Keratinocyte (primary cell): Measurements from ENCODE around the gene IRAK2. TPM values are rescaled to one million over a fixed set of nuclear protein-coding genes. Genes with fewer than 3 reads are reported as not detected.

Experiments used
- DNase-seq: peaks from one replicate; pipeline ENCODE4 v3.0.0-alpha.2; 2011; ENCODE audit warnings: low read depth, missing footprints, low spot score
- FAIRE-seq: peaks from 2 replicates; lab custom pipeline; 2011; peaks lifted over from hg19 to GRCh38; lab: Jason Lieb, UNC
- H2AFZ ChIP-seq: 2 replicates; pipeline ENCODE4 v1.6.0; 2012; ENCODE audit warnings: low read length, control low read depth, inconsistent platforms; ENCODE audit not compliant: control insufficient read depth
- H3K27ac ChIP-seq: 2 replicates; pipeline ENCODE4 v1.5.1; 2011; ENCODE audit warnings: low read length; ENCODE audit not compliant: control insufficient read depth, insufficient read depth
- H3K27me3 ChIP-seq: 3 replicates; pipeline ENCODE4 v1.6.0; 2011; ENCODE audit warnings: low read length; ENCODE audit not compliant: control insufficient read depth, insufficient read depth; ENCODE audit errors: extremely low read depth
- H3K36me3 ChIP-seq, 2 experiments: 2 replicates in 1 of 2; 3 replicates in 1 of 2; pipeline ENCODE4 v1.5.1; 2011; ENCODE audit warnings: low read length in 2 of 2, mild to moderate bottlenecking in 1 of 2; ENCODE audit not compliant: control insufficient read depth in 2 of 2, insufficient read depth in 2 of 2; ENCODE audit errors: extremely low read depth in 1 of 2
- H3K4me1 ChIP-seq: 3 replicates; pipeline ENCODE4 v1.5.1; 2011; ENCODE audit warnings: low read length; ENCODE audit not compliant: control insufficient read depth, insufficient read depth; ENCODE audit errors: extremely low read depth
- H3K4me2 ChIP-seq: 3 replicates; pipeline ENCODE4 v1.6.0; 2011; ENCODE audit warnings: low read depth, low read length; ENCODE audit not compliant: control insufficient read depth, insufficient read depth; ENCODE audit errors: extremely low read depth
- H3K4me3 ChIP-seq, 3 experiments: fragments of 200-600 bp in 1 of 3; sonication (generic) in 1 of 3; 2 replicates in 2 of 3; 3 replicates in 1 of 3; pipeline ENCODE4 v1.5.1; 2011 to 2016; ENCODE audit warnings: low read length in 3 of 3, mild to moderate bottlenecking in 3 of 3, control low read depth in 2 of 3, inconsistent platforms in 1 of 3, low read depth in 1 of 3, mixed read lengths in 1 of 3, mixed run types in 1 of 3, moderate library complexity in 1 of 3; ENCODE audit not compliant: control insufficient read depth in 2 of 3, insufficient read depth in 2 of 3; ENCODE audit errors: extremely low read depth in 1 of 3
- H3K79me2 ChIP-seq: 2 replicates; pipeline ENCODE4 v1.6.0; 2012; ENCODE audit warnings: low read length; ENCODE audit not compliant: control insufficient read depth, insufficient read depth
- H3K9ac ChIP-seq: 3 replicates; pipeline ENCODE4 v1.6.0; 2011; ENCODE audit warnings: low read length; ENCODE audit not compliant: control insufficient read depth, insufficient read depth; ENCODE audit errors: extremely low read depth
- H3K9me1 ChIP-seq: 3 replicates; pipeline ENCODE4 v1.6.0; 2011; ENCODE audit warnings: low read length; ENCODE audit not compliant: control insufficient read depth, insufficient read depth; ENCODE audit errors: extremely low read depth
- H3K9me3 ChIP-seq: 2 replicates; pipeline ENCODE4 v1.5.1; 2012; ENCODE audit warnings: low read depth, low read length; ENCODE audit not compliant: control insufficient read depth
- H4K20me1 ChIP-seq: 3 replicates; pipeline ENCODE4 v1.6.0; 2011; ENCODE audit warnings: low read length; ENCODE audit not compliant: control insufficient read depth, insufficient read depth; ENCODE audit errors: extremely low read depth
- EZH2 ChIP-seq: IDR thresholded peaks from one replicate; pipeline ENCODE4 v1.6.1; 2012; ENCODE audit warnings: inconsistent platforms, mild to moderate bottlenecking, low read length, moderate library complexity
- dilution Hi-C: fragments of 300-500 bp; cut with MboI; formaldehyde crosslinking; loops from one replicate; pipeline ENCODE4 v1.7.0; 2020; ENCODE audit warnings: low sequenced_read_pairs; ENCODE audit not compliant: extremely low pct_ligation_motif_present
- polyA plus RNA-seq, 5 experiments: library from polyadenylated mRNA; depleted of rRNA in 3 of 5; stranded (reverse) in 3 of 5; stranded (forward) in 1 of 5; unstranded in 1 of 5; fragments of >200 nt; gene quantifications; 1 replicate in 1 of 5; 2 replicates in 3 of 5; 3 replicates in 1 of 5; pipeline versions ENCODE4 v1.2.1 to v1.2.3, GENCODE V29; 2011 to 2012; ENCODE audit warnings: missing spikeins in 2 of 5, low read depth in 1 of 5, low replicate concordance in 1 of 5
- TF ChIP-seq, protein P1 (sequence below), 3 experiments: IDR thresholded peaks in 1 of 3; conservative IDR thresholded peaks in 1 of 3; optimal IDR thresholded peaks in 1 of 3; 2 replicates in 2 of 3; 3 replicates in 1 of 3; pipeline versions ENCODE3 to v1.5.1; 2011; ENCODE audit warnings: low read length in 3 of 3, mild to moderate bottlenecking in 3 of 3, moderate library complexity in 2 of 3, control low read depth in 1 of 3, inconsistent platforms in 1 of 3; ENCODE audit not compliant: insufficient read depth in 2 of 3; ENCODE audit errors: extremely low read depth in 1 of 3

The IRAK2 gene
- polyA plus RNA-seq, 1 donor (not counting 4 experiments of a cell fraction or from before 2014, with no cell fraction given), result 3.5 TPM

- TF ChIP-seq EZH2, result no peak
- TF ChIP-seq, protein P1, sequence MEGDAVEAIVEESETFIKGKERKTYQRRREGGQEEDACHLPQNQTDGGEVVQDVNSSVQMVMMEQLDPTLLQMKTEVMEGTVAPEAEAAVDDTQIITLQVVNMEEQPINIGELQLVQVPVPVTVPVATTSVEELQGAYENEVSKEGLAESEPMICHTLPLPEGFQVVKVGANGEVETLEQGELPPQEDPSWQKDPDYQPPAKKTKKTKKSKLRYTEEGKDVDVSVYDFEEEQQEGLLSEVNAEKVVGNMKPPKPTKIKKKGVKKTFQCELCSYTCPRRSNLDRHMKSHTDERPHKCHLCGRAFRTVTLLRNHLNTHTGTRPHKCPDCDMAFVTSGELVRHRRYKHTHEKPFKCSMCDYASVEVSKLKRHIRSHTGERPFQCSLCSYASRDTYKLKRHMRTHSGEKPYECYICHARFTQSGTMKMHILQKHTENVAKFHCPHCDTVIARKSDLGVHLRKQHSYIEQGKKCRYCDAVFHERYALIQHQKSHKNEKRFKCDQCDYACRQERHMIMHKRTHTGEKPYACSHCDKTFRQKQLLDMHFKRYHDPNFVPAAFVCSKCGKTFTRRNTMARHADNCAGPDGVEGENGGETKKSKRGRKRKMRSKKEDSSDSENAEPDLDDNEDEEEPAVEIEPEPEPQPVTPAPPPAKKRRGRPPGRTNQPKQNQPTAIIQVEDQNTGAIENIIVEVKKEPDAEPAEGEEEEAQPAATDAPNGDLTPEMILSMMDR (optimal IDR thresholded peaks at IDR 0.05 in 1 of 3, IDR thresholded peaks at IDR 0.05 in 1 of 3, conservative IDR thresholded peaks at IDR 0.05 in 1 of 3; ENCODE audit: extremely low read depth in 1 of 3, insufficient read depth in 2 of 3, low read length in 3 of 3), result peak in 1 of 3 experiments; percentile 5
- H3K36me3 ChIP-seq, result peaks cover 13 to 30% of the 10 kb centered on the region in 2 experiments
- H3K4me1 ChIP-seq, result peaks cover 5% of the 10 kb centered on the region
- H3K27me3 ChIP-seq, result no peaks in the 10 kb centered on the region
- FAIRE-seq (no peak), DNase-seq (no peak)
- no peaks in the 10 kb centered on the region for H3K9me1 ChIP-seq
- no peak overlapping the region for H3K9ac ChIP-seq
- H3K79me2 ChIP-seq, result peaks cover 12% of the 10 kb centered on the region
- no peaks in the 10 kb centered on the region for H4K20me1 ChIP-seq
- no peak overlapping the region for H3K4me3 ChIP-seq
- dilution Hi-C loops, result no loop called here
- H3K27ac ChIP-seq, result no peak overlapping the region
- no peak overlapping the region for H3K4me2 ChIP-seq
- no peak overlapping the region for H2AFZ ChIP-seq
- no peaks in the 10 kb centered on the region for H3K9me3 ChIP-seq
Observed at GRCh38 chr3:10280177-10280529, 115.4 kb downstream of the IRAK2 start.

GRCh38 chr3:10280571-10280970, 115.9 kb downstream of the IRAK2 start:
- Histone ChIP-seq H3K36me3 (peaks cover 13 to 30% of the 10 kb centered on the region in 2 experiments), H3K9ac (no peak overlapping the region), H3K4me2 (no peak overlapping the region), H2AFZ (no peak overlapping the region), H3K79me2 (peaks cover 9% of the 10 kb centered on the region), H3K9me3 (no peaks in the 10 kb centered on the region), H3K27ac (no peak overlapping the region), H3K9me1 (no peaks in the 10 kb centered on the region), H3K27me3 (no peaks in the 10 kb centered on the region), H3K4me3 (no peak overlapping the region), H3K4me1 (peaks cover 5% of the 10 kb centered on the region), H4K20me1 (no peaks in the 10 kb centered on the region)
- dilution Hi-C loops, result no loop called here
- DNase-seq, result no peak
- FAIRE-seq, result no peak
- no peak for TF ChIP-seq EZH2
- TF ChIP-seq, protein P1 (optimal IDR thresholded peaks at IDR 0.05 in 1 of 3, IDR thresholded peaks at IDR 0.05 in 1 of 3, conservative IDR thresholded peaks at IDR 0.05 in 1 of 3; ENCODE audit: extremely low read depth in 1 of 3, insufficient read depth in 2 of 3, low read length in 3 of 3), result no peak
